OCI-LY3 (cell line): ENCODE data around the gene KRTAP5-3.

ENCODE experiments used
- CTCF ChIP-seq: fragments of 200-600, 300-600 bp; sonication (generic); IDR thresholded peaks from 2 replicates; pipeline ENCODE4 v1.5.1; 2014; ENCODE audit warnings: antibody characterized with exemption, low read length, low read depth
- EZH2phosphoT487 ChIP-seq: fragments of 200-600 bp; shearing (Covaris generic); IDR thresholded peaks from 2 replicates; pipeline ENCODE4 v1.6.1; 2018; ENCODE audit warnings: antibody characterized with exemption, mixed run types, low read depth

GRCh38 chr11:1640076-1640946 lies 32.0 kb upstream of the KRTAP5-3 start:
- TF ChIP-seq CTCF (peak; percentile 88), EZH2phosphoT487 (no peak)
